Subcutaneous adipose tissue (tissue), 4 donors: ENCODE measurements around the gene ACER3. TPM values are rescaled to one million over a fixed set of nuclear protein-coding genes. Genes with fewer than 3 reads are reported as not detected.

ENCODE experiments used
- total RNA-seq, 4 donors: library from RNA; depleted of rRNA; stranded (reverse); fragments of >200 nt; gene quantifications; one replicate each; pipeline ENCODE4 v1.1.0, GENCODE V29; 2016
- TF ChIP-seq, protein P1 (sequence below): fragments of 450-650 bp; IDR thresholded peaks from one replicate; pipeline ENCODE4 v1.5.1; 2016; ENCODE audit warnings: low read depth, mild to moderate bottlenecking, control low read depth, antibody characterized with exemption, moderate library complexity

ACER3 gene
- total RNA-seq, 4 donors from 2014 or later: 28.6 to 39.4 (median 31.5) TPM

DNA sequence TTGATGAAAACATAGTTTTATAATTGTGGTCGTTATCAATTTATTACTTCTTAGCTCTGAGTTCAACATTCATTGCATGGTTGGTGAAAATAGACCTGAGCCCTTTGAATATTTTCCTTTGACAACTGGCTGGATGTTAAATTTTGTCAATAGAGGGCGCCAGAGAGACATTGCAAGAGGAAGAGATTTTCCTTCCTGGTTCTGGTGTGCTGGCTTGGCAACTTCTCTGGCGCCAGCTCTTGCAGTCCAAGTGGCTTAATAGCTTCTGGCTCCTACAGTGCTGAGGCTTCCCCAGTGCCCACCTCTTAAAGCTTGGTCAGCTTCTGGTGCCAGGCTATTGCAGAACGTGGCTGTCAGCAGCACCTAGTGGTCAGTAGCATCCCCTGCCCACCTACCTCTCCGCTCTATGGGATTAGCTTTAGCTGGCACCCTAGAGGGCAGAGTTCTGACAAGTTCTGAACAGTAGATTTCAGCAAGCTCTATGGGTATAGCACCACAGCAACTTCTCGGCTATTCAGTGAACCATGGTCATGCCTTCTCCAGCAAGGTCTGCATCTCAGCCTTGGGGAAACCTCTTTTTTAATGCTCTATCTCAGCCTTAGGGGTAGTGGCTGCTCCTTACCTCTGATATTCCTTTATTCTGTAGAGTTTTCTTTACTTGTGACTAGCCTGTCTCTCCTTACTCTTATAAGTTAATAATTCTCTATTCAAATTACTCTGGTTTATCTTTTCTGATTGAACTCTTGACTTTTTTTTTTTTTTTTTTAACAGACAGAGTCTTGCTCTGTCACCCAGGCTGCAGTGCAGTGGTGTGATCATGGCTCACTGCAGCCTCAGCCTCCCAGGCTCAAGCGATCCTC is 59.4 kb downstream of the ACER3 start:
- TF ChIP-seq, protein P1, sequence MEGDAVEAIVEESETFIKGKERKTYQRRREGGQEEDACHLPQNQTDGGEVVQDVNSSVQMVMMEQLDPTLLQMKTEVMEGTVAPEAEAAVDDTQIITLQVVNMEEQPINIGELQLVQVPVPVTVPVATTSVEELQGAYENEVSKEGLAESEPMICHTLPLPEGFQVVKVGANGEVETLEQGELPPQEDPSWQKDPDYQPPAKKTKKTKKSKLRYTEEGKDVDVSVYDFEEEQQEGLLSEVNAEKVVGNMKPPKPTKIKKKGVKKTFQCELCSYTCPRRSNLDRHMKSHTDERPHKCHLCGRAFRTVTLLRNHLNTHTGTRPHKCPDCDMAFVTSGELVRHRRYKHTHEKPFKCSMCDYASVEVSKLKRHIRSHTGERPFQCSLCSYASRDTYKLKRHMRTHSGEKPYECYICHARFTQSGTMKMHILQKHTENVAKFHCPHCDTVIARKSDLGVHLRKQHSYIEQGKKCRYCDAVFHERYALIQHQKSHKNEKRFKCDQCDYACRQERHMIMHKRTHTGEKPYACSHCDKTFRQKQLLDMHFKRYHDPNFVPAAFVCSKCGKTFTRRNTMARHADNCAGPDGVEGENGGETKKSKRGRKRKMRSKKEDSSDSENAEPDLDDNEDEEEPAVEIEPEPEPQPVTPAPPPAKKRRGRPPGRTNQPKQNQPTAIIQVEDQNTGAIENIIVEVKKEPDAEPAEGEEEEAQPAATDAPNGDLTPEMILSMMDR: no peak

DNA sequence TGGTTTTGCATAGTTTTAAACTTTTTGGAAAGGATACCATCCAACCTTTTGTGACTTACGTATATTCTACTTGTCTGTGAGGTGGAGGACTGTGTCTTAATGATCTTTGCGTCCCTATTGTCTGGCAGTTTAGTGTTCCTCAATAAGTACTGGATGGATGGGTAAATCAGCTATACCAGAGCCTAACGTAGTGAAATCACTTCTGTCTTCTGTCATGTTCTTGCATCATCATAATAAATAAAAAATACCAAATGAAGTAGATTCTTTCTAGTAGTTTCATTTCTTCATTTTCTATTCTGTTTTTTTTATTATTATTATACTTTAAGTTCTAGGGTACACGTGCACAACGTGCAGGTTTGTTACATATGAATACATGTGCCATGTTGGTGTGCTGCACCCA is 66.4 kb downstream of the ACER3 start:
- TF ChIP-seq, protein P1: no peak

DNA sequence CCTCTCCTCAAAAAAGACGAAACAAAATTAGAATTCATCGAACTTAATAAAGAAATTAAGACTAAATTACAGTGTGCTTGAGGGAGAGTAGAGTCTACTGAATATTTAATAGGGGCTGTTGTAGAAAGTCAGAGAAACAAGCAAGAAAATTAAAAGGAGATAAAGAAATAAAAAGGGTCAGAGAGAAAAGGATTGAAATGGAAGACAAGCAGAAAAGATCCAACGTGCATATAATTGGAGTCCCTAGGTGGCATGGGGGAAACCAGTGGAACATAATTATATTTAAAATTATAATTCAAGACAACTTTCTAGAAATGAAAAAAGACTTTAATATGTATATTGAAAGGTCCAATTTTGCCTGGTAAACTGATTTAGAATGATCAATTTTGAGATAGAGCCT is 74.3 kb downstream of the ACER3 start:
- TF ChIP-seq, protein P1: no peak

DNA sequence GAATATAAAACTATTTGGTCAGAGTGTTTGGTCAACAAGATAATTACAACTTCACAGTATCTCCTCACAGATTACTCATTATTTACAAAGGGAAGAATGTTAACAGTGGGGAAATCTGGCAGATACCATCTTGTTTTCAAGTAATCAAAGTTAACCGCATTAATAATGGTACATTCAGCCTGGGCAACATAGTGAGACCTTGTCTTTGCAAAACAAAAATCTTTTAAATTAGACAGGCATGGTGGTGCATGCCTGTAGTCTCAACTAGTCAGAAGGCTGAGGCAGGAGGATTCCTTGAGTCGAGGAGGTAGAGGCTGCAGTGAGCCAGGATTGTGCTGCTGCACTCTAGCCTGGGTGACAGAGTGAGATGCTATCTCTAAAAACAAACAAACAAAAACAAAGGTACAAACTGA is 78.5 kb downstream of the ACER3 start:
- TF ChIP-seq, protein P1: no peak

DNA sequence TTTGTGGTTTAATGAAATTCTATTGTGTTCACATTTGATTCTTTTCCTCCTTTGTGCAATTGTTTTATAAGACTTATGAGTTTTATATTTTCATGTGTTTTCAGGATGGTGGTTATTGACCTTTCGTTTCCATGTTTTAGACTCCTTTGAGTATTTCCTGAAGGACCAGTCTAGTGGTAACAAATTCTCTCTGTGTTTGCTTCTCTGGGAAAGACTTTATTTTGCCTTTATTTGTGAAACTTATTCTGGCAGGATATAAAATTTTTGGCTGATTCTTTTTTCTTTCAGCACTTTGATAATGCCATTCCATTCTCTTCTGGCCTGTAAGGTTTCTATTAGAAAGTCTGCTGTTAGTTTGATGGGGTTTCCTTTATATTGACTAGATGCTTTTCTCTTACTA is 83.5 kb downstream of the ACER3 start:
- TF ChIP-seq, protein P1: no peak

DNA sequence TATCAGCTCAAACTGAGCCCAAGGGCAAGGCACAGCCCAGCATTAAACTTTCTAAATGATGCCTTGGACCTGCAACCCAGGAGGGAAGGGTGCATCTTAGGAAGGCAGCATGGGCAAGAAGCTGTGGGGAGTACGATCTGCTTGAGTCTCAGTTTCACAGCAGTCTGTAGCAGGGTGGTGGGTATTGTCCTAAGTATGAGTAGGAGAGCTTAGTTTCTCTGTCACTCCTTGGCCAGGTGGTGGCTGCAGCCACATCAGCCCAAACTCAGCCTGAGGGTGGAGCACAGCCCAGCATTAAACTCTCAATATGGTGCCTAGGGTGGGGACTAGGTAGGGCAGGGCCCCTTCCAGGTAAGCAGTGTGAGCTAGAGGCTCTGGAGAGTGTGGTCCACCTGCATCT is 85.5 kb downstream of the ACER3 start:
- TF ChIP-seq, protein P1: no peak

DNA sequence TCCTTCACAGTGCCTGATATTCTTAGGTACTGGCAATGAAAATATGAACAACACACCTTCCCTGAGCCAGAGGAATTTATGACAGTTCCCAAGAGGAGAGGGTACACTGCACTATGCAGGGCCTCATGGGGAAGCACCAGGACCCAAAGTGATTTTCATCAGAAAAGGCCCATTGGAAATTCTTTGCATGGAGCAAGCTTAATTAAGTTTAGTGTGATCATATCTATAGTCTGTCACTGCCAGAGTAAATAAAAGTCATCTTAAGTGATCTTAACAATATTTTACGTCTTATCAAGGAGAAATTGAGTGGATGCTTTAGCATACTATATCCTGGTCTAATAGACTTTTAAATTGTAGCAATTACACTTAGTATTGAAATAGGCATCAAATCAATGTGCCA is 86.5 kb downstream of the ACER3 start:
- TF ChIP-seq, protein P1: no peak
